ENCODE measurements around the gene ARHGEF38.
"Not testable (repeated sequence)": the region's sequence is repeated elsewhere in the genome, so short reads cannot be mapped to it uniquely, and the experiment has no call there.

Gene ARHGEF38

DNA sequence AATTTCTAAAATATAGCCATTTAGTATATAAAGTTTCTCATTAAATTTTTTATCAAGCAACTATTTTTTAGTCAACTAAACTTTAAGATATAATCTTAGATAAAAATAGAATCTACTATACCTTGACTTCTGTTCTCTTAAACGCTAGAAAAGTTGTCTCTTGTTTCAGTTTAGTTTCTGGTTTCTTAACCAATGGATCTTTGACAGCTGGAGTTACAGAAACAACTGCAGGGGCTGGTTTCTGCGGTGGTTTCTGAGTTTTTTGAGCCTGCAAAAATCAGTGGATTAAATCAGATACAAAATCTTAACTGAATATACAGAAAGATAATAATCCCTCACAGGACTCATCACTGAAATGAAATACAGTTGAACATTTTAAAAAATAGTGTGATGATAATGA, 134.2 kb downstream of the ARHGEF38 start:
- no peaks in the 10 kb centered on the region for H3K9me2 ChIP-seq (ENCODE audit: low read depth, low read length)
- no peak overlapping the region for H3K4me2 ChIP-seq (ENCODE audit: low read length)
- no peak overlapping the region for H3K27ac ChIP-seq (ENCODE audit: low read depth, low read length, poor library complexity, severe bottlenecking)
- TF ChIP-seq EZH2 (IDR thresholded peaks at IDR 0.05; ENCODE audit: borderline replicate concordance, low read length): no peak
- TF ChIP-seq, protein P1, sequence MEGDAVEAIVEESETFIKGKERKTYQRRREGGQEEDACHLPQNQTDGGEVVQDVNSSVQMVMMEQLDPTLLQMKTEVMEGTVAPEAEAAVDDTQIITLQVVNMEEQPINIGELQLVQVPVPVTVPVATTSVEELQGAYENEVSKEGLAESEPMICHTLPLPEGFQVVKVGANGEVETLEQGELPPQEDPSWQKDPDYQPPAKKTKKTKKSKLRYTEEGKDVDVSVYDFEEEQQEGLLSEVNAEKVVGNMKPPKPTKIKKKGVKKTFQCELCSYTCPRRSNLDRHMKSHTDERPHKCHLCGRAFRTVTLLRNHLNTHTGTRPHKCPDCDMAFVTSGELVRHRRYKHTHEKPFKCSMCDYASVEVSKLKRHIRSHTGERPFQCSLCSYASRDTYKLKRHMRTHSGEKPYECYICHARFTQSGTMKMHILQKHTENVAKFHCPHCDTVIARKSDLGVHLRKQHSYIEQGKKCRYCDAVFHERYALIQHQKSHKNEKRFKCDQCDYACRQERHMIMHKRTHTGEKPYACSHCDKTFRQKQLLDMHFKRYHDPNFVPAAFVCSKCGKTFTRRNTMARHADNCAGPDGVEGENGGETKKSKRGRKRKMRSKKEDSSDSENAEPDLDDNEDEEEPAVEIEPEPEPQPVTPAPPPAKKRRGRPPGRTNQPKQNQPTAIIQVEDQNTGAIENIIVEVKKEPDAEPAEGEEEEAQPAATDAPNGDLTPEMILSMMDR (IDR thresholded peaks at IDR 0.05; ENCODE audit: low read length): no peak
- no peaks in the 10 kb centered on the region for H3K79me2 ChIP-seq (ENCODE audit: insufficient read depth, low read length)
- H3K9ac ChIP-seq (ENCODE audit: low read length): no peak overlapping the region
- H3K9me3 ChIP-seq (ENCODE audit: low read length): no peaks in the 10 kb centered on the region
- no peaks in the 10 kb centered on the region for H3K27me3 ChIP-seq (ENCODE audit: insufficient read depth, low read length)
- no peaks in the 10 kb centered on the region for H3K4me1 ChIP-seq (ENCODE audit: insufficient read depth, low read length, severe bottlenecking)
- H3K4me3 ChIP-seq (ENCODE audit: low read depth, low read length, poor library complexity, severe bottlenecking): no peak overlapping the region
- no peaks in the 10 kb centered on the region for H3F3A ChIP-seq (ENCODE audit: insufficient read depth, low read length)
- H4K20me1 ChIP-seq (ENCODE audit: insufficient read depth, low read length): no peaks in the 10 kb centered on the region
- peaks cover 83% of the 10 kb centered on the region for H3K36me3 ChIP-seq (ENCODE audit: insufficient read depth, low read length)
- no peak overlapping the region for H2AFZ ChIP-seq (ENCODE audit: low read length)

DNA sequence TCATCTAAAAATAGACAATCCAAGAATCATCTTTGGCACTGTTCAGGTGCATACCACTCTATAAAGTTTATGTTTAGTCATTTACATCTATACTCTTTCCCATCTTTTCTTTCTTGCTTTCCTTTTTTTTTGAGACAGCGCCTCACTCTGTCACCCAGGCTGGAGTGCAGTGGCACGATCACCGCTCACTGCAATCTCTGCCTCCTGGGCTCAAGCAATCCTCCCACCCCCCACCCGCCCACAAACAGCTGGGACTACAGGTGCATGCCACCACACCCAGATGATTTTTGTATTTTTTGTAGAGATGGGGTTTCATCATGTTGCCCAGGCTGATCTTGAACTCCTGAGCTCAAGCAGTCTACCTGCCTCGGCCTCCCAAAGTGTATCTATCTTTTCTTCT, 142.4 kb downstream of the ARHGEF38 start:
- not testable (repeated sequence) for H4K20me1 ChIP-seq (ENCODE audit: insufficient read depth, low read length); H3K9ac ChIP-seq (ENCODE audit: low read length); H3F3A ChIP-seq (ENCODE audit: insufficient read depth, low read length); H2AFZ ChIP-seq (ENCODE audit: low read length); H3K27me3 ChIP-seq (ENCODE audit: insufficient read depth, low read length); H3K4me3 ChIP-seq (ENCODE audit: low read depth, low read length, poor library complexity, severe bottlenecking); H3K4me1 ChIP-seq (ENCODE audit: insufficient read depth, low read length, severe bottlenecking); H3K79me2 ChIP-seq (ENCODE audit: insufficient read depth, low read length); H3K9me2 ChIP-seq (ENCODE audit: low read depth, low read length); H3K4me2 ChIP-seq (ENCODE audit: low read length); H3K27ac ChIP-seq (ENCODE audit: low read depth, low read length, poor library complexity, severe bottlenecking); H3K9me3 ChIP-seq (ENCODE audit: low read length)
- H3K36me3 ChIP-seq (ENCODE audit: insufficient read depth, low read length): peaks cover 86% of the 10 kb centered on the region

DNA sequence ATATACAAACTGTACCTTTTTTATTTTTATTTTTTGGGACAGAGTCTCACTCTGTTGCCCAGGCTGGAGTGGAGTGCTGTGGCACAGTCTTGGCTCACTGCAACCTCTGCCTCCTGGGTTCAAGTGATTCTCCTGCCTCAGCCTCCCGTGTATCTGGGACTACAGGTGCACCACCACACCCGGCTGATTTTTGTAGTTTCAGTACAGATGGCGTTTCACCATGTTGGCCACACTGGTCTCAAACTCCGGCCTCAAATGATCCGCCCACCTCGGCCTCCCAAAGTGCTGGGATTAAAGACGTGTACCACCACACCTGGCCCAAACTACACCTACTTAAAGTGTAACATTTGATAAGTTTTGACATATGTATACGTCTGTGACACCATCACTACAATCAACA, 143.4 kb downstream of the ARHGEF38 start:
- H3K9me2 ChIP-seq (ENCODE audit: low read depth, low read length): not testable (repeated sequence)

DNA sequence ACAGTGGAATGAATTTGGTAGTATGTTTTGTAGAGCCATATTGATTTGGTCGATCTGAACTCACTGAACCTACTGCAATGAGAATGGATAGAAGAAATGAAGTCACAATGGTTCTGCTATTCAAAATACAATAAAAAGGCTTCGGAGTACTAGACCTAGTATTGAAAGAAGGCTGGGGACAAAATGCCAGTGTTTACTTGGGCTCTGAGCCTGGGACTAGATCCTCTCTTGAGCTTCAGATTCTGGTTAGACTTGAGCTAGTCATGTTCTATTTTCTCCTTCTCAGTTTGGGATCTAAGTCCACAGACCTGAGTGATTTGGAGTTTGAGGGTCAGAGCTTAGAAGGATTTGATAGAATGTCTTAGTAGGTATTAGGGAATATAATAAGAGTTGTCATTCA, 146.2 kb downstream of the ARHGEF38 start:
- peaks cover 59% of the 10 kb centered on the region for H3K36me3 ChIP-seq (ENCODE audit: insufficient read depth, low read length)
- no peak for TF ChIP-seq EZH2 (IDR thresholded peaks at IDR 0.05; ENCODE audit: borderline replicate concordance, low read length)
- TF ChIP-seq, protein P1 (IDR thresholded peaks at IDR 0.05; ENCODE audit: low read length): no peak
- H3F3A ChIP-seq (ENCODE audit: insufficient read depth, low read length): no peaks in the 10 kb centered on the region
- H3K4me1 ChIP-seq (ENCODE audit: insufficient read depth, low read length, severe bottlenecking): no peaks in the 10 kb centered on the region
- H3K4me3 ChIP-seq (ENCODE audit: low read depth, low read length, poor library complexity, severe bottlenecking): no peak overlapping the region
- H3K9me2 ChIP-seq (ENCODE audit: low read depth, low read length): no peaks in the 10 kb centered on the region
- peaks cover 20% of the 10 kb centered on the region for H3K79me2 ChIP-seq (ENCODE audit: insufficient read depth, low read length)
- H3K9me3 ChIP-seq (ENCODE audit: low read length): no peaks in the 10 kb centered on the region
- H2AFZ ChIP-seq (ENCODE audit: low read length): no peak overlapping the region
- no peak overlapping the region for H3K27ac ChIP-seq (ENCODE audit: low read depth, low read length, poor library complexity, severe bottlenecking)
- H4K20me1 ChIP-seq (ENCODE audit: insufficient read depth, low read length): no peaks in the 10 kb centered on the region
- H3K4me2 ChIP-seq (ENCODE audit: low read length): no peak overlapping the region
- H3K27me3 ChIP-seq (ENCODE audit: insufficient read depth, low read length): no peaks in the 10 kb centered on the region
- H3K9ac ChIP-seq (ENCODE audit: low read length): no peak overlapping the region

More for the DNA sequence above, 143.4 kb downstream of the ARHGEF38 start:
- not testable (repeated sequence) for H3K4me1 ChIP-seq (ENCODE audit: insufficient read depth, low read length, severe bottlenecking); H3K4me3 ChIP-seq (ENCODE audit: low read depth, low read length, poor library complexity, severe bottlenecking); H3K27ac ChIP-seq (ENCODE audit: low read depth, low read length, poor library complexity, severe bottlenecking); H3F3A ChIP-seq (ENCODE audit: insufficient read depth, low read length); H4K20me1 ChIP-seq (ENCODE audit: insufficient read depth, low read length); H3K9ac ChIP-seq (ENCODE audit: low read length); H3K27me3 ChIP-seq (ENCODE audit: insufficient read depth, low read length); H2AFZ ChIP-seq (ENCODE audit: low read length); H3K9me3 ChIP-seq (ENCODE audit: low read length); H3K4me2 ChIP-seq (ENCODE audit: low read length); H3K79me2 ChIP-seq (ENCODE audit: insufficient read depth, low read length)
- peaks cover 80% of the 10 kb centered on the region for H3K36me3 ChIP-seq (ENCODE audit: insufficient read depth, low read length)

Data from OCI-LY1 (cell line).